Mammary epithelial cell (primary cell): Measurements from ENCODE around the gene DOCK1.

Experiments used
- CTCF ChIP-seq, 2 donors: IDR thresholded peaks in 1 of 2; conservative IDR thresholded peaks in 1 of 2; 2 replicates each; pipeline ENCODE4 v1.5.1; 2011 to 2012; ENCODE audit warnings: inconsistent platforms in 2 of 2, low read length in 2 of 2, mild to moderate bottlenecking in 2 of 2, control low read depth in 1 of 2, low read depth in 1 of 2; ENCODE audit not compliant: insufficient read depth in 1 of 2; ENCODE audit errors: extremely low read depth in 1 of 2
- EZH2 ChIP-seq: IDR thresholded peaks from 2 replicates; pipeline ENCODE4 v1.6.1; 2012; ENCODE audit warnings: low read length, inconsistent platforms, borderline replicate concordance

DNA sequence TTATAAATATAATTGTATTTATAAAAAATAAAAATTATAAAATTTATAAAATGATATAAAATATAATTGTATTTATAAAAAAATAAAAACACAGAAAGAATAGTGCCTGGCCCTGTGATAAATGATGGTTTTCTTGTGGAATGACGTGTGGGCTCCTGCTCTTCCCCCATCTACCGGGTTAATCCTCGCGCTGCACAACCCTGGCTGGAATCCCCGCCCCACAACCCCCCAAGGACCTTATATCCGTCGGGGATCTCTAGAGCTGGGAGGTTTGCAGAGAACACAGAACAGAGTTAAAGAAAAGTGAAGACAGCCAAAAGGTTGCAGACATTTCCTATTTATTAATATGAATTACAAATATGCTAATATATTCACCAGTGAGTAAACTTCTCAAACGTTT is 548.5 kb downstream of the DOCK1 start:
- no peak for TF ChIP-seq CTCF (conservative IDR thresholded peaks at IDR 0.05 in 1 of 2, IDR thresholded peaks at IDR 0.05 in 1 of 2; ENCODE audit: extremely low read depth in 1 of 2, insufficient read depth in 1 of 2, low read depth in 1 of 2, low read length in 2 of 2)
- no peak for TF ChIP-seq EZH2
